Occipital lobe (tissue), 2 donors: Measurements from ENCODE around the gene HNRNPR. TPM values are rescaled to one million over a fixed set of nuclear protein-coding genes. Genes with fewer than 3 reads are reported as not detected.
"Not testable (repeated sequence)": the region's sequence is repeated elsewhere in the genome, so short reads cannot be mapped to it uniquely, and the experiment has no call there.

Experiments
- DNase-seq: peaks from one replicate; lab custom pipeline; 2025; lab: John Stamatoyannopoulos, UW
- total RNA-seq: library from RNA; depleted of rRNA; stranded (reverse); fragments of >200 nt; gene quantifications from one replicate; pipeline ENCODE4 v1.2.3, GENCODE V29; 2014

HNRNPR gene
- total RNA-seq, 1 donor from 2014 or later: 160 TPM

GRCh38 chr1:23331713-23332112 lies 12.4 kb downstream of the HNRNPR start:
- DNase-seq: no peak

- no peak for DNase-seq
Measured at GRCh38 chr1:23330846-23331245, 13.2 kb downstream of the HNRNPR start.

DNA sequence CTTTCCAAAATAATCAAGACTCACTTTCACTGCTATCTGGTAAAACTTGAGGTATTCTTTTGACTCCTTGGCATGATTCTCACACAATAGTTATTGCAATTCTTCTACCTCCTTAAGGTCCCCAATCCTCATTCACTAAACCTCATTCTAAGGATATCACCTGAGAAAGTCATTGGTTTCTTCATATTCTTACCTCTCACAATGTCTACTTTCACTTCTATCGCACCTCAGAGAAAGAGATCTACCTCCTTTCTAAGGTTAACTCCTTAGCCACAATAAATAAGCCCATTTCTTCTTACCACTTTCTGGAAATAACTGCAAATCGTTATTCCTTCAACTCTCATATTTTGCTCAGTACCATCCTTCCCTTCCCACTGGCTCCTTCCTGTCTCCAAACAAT lies 18.7 kb downstream of the HNRNPR start:
- DNase-seq: no peak

- no peak for DNase-seq
Measured at GRCh38 chr1:23322770-23323169, 21.3 kb downstream of the HNRNPR start.

- DNase-seq: not testable (repeated sequence)
Measured at GRCh38 chr1:23310280-23310679, 33.8 kb downstream of the HNRNPR start.

- DNase-seq: no peak
Measured at GRCh38 chr1:23304140-23304620, 39.9 kb downstream of the HNRNPR start.

DNA sequence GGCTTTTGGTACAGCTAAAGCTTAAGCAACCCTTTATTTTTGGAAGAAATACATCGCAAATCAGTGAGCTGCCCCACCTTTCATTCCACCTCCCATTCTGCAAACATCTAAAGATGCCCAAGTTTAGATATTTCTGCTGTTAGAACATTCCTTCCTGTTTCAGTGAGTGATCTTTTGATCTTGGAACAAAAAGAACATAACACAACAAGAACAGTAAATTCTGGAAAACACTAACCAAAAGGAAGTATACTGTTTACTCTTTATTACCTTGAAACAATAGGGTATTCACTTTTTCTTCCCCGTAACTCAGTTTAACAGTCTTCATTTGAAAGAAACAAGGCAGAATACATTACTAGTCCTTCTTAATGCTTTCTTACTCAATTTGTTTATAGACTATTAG lies 40.6 kb downstream of the HNRNPR start:
- no peak for DNase-seq

DNA sequence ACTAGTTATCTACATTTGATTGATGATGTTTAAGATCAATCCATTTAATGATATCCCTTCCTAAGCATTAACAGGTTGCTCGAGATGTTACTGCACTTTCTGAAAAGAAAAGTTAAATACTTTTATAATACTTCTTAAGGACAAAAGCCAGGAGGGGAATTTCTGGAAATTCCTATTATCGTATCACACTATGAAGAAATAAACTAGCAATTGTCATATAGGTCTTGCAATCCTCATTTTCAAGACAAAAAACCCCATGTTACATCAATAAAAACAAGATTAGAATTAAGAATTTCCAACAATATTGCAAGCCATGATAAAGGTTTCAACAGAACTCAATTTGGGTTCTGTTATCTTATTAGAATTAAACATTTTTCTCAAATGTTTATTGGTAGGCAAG lies 47.2 kb downstream of the HNRNPR start:
- no peak for DNase-seq

DNA sequence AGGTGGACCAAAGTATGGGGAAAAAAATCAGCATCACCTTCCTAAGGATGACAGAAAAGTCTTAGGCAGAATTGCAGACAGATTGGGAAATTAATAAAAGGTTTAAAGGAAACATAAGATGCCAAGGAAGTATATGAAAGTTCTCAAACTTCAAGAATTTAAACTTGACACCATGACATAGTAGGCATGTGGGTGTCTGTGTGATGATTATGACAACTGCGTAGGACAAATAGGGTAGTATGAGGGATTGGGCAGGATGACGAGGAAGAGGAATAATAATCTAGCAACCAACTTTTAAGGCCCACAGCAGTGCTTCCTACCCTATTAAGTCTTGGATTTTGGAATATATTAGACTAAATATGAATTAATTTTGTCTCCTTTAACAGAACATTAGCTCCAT lies 52.4 kb downstream of the HNRNPR start:
- DNase-seq: no peak

- no peak for DNase-seq
Measured at GRCh38 chr1:23290836-23291565, 53.1 kb downstream of the HNRNPR start.

GRCh38 chr1:23288671-23289070 lies 55.4 kb downstream of the HNRNPR start:
- no peak for DNase-seq

DNA sequence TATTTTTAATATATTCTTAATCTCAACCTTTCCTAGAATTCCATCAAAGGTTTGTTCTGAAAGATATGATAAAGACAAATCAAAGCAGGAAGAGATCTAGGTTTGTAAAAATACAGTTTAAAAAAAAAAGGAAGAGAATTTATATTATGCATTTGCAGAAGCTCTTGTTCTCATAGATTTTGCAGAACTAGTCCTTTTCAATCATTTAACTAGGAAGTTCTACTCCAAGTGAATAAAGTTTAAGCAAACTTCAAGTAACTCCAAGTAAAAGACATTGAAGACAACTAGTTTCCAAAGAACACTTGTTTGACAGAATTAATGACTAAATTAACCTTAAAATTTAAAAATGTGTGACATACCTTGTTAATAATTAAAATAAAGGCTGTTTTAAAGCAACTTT lies 55.9 kb downstream of the HNRNPR start:
- DNase-seq: no peak

DNA sequence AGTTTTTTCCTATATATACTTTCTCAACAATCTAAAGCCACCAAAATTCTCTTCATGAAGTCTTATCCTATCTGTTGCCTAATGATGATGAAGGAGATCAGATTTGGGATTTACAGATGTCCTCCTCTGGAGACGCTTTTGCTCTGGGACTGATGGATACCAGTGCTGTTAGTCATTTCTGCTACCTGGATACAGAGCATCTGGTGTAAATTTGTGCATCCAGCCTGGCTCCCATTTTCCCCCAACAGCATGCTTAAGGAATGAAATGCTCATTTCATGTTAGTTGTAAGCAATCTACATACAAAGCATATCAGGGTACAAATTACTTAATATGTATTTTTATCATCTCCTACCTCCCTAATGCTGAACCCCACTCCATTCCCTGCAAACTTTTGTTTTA lies 57.7 kb downstream of the HNRNPR start:
- DNase-seq: no peak

DNA sequence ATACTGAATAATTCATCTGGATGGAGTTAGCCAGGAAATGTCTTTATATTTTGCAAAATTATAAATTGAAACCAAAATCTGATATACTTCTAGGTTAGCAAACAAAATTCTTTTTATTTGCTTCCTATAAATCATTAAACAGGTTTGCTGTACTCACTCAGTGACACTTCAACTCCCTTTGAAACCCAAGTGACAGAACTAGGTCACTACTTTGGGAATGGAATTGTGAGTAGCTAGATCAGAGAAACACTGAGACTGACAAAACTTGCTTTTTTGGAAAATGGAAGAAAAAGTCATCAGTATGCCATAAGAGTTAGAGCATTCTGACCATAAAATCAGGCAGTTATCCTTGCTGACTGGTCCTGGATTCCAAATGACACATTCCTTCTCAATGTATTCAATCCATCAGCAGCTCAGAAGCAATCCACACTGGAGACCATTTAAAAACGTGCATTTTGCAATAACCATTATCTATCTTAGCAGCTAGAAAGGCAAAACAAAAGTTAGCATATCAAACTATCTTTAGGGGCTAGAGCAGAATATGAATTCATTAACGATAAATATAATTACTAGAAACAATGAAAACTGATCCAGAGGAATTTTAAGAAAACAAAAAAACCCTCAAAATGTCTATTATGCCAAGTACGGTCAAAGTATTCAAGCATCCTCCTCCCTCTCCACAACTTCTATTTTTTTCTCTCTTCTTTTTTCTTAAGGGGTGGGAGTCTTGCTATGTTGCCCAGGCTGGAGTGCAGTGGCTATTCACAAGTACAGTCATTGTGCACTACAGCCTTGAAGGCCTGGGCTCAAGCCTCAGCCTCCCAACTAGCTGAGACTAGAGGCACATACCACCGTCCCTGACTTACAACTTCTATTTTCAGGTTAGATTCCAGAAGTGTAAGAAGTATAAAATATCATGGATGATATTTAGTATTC lies 60.1 kb downstream of the HNRNPR start:
- no peak for DNase-seq

DNA sequence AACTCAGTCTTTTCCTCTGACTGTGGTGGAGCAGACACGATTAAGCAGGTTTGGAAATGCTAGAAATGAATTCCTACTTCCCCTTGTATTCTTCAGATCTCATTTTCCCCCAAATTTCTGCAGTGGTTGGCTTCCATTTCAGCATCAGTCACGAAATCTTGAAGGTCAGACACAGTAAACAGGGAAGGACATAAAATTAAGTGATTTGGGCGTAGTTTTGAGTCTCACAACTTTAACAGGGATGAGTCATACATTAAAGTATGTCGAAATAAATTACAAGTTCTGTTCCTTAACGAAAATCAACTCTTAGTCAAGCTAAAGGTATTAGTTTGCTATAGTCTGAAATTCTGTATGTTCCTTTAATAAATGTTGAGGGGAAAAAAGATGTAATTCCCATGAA lies 61.1 kb downstream of the HNRNPR start:
- no peak for DNase-seq

DNA sequence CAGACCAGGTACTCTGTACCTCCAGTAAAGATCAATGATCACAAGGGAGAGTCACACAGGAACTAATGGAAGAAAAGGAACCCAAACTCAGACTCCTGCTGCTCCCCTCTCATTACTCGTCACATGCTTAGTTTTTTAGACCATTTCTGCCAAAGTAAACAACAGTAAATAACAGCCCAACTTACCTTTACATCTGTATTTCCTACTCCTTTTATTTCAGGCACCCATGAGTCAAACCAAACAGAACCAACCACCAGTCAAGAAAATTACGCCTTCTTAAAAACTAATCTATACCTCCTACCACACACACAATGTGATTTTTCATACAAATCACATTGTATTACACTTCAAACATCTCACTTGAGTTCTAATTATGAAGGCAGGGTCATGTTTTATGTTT lies 65.4 kb downstream of the HNRNPR start:
- no peak for DNase-seq

DNA sequence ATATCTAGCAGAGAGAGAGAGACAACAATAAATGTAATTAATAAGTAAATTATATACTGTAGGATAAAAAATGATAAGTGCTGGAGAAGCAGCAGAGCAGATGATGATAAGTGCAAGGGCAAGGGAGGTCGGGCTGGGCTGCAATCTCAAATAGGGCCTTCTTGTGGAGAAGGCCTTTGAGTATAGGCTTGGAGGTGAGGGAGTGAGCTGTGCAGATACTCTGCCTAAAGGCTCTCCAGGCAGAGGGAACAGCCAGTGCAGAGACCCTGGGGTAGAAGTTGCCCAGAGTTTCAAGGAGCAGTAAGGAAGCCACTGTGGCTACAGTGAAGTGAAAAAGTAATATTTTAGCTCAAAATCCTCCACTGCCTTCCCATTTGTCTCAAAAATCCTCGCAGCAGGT lies 67.6 kb downstream of the HNRNPR start:
- DNase-seq: no peak

DNA sequence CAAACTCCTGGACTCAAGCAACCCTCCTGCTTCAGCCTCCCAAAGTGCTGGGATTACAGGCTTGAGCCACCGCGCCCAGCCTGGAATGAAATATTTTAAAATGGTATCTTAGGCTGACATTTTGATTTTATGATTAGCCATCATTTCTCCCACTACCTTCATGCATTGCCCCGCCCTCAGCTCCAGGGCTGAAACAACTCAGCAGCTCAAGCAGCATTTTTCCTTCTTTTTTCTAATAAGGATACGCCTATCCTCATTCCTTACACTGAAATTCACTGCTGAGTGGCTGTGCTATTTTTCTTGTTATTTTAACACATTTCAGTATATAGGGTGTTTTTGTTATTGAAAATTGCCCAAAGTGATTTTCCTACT lies 70.0 kb downstream of the HNRNPR start:
- no peak for DNase-seq

DNA sequence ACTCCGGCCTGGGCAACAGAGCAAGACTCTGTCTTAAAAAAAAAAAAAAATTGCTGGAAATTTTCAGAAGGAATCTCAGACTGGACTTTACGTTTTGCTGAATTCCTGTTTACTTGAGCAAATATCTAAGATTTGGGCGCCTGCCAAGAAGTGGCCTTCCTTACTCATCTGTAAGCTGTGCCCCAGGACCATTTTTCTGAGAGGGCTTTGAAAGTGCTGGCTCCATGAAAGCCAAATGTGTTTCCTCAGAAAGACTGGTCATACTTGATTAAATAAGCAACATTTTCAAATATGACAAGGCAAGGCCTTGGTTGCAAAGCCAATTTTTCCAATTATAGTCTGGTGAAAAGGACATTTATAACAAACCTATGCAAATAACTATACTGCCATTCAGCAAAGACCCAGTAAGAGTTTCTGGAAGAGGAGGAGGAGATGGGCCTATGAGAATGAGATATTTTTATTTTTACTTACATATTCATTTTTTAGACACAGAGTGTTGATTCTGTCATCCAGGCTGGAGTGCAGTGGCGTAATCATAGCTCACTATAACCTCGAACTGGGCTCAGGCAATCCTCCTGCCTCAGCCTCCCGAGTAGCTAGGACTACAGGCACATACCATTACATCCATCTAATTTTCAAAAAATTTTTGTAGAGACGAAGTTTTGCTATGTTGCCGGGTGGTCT lies 70.5 kb downstream of the HNRNPR start:
- DNase-seq: no peak

GRCh38 chr1:23263380-23263887 lies 80.7 kb downstream of the HNRNPR start:
- no peak for DNase-seq

- DNase-seq: not testable (repeated sequence)
Measured at GRCh38 chr1:23258082-23258481, 86.0 kb downstream of the HNRNPR start.

GRCh38 chr1:23257371-23257770 lies 86.7 kb downstream of the HNRNPR start:
- not testable (repeated sequence) for DNase-seq
